GM12878 (cell line): ENCODE results near the gene IQCK. TPM values are rescaled to one million over a fixed set of nuclear protein-coding genes. Genes with fewer than 3 reads are reported as not detected.

ENCODE experiments used
- BMI1 ChIP-seq: fragments of 450-650 bp; IDR thresholded peaks from 2 replicates; pipeline ENCODE4 v1.6.1; 2016; ENCODE audit warnings: mild to moderate bottlenecking, moderate library complexity, borderline replicate concordance
- CBFB ChIP-seq: IDR thresholded peaks from 2 replicates; pipeline ENCODE4 v1.6.1; 2016; ENCODE audit warnings: antibody characterized with exemption, low read depth
- CEBPB ChIP-seq, 2 experiments: fragments of 150-350 bp in 1 of 2; IDR thresholded peaks; 2 replicates each; pipeline ENCODE4 v1.6.1; 2012 to 2014; ENCODE audit warnings: low read depth in 2 of 2, low read length in 2 of 2, borderline replicate concordance in 1 of 2, inconsistent platforms in 1 of 2
- CHD2 ChIP-seq: IDR thresholded peaks from 2 replicates; pipeline ENCODE4 v1.6.1; 2011; ENCODE audit warnings: low read depth, low read length, improper control_type of control experiment, borderline replicate concordance
- EGR1 ChIP-seq, 2 experiments: IDR thresholded peaks; 1 replicate in 1 of 2; 2 replicates in 1 of 2; pipeline ENCODE4 v1.6.1; 2011 to 2012; ENCODE audit warnings: low read depth in 2 of 2, low read length in 2 of 2, borderline replicate concordance in 1 of 2, mild to moderate bottlenecking in 1 of 2, moderate library complexity in 1 of 2
- HCFC1 ChIP-seq: fragments of 150-350 bp; IDR thresholded peaks from 2 replicates; pipeline ENCODE4 v1.6.1; 2014; ENCODE audit warnings: low read length
- HDAC2 ChIP-seq: fragments of 200-600 bp; sonication (generic); IDR thresholded peaks from 2 replicates; pipeline ENCODE4 v1.6.1; 2017
- IKZF1 ChIP-seq: fragments of 450-650 bp; conservative IDR thresholded peaks from 2 replicates; pipeline ENCODE4 v1.6.1; 2017; ENCODE audit warnings: antibody characterized with exemption, mild to moderate bottlenecking
- MXI1 ChIP-seq: fragments of 150-350 bp; IDR thresholded peaks from 2 replicates; pipeline ENCODE4 v1.6.1; 2011; ENCODE audit warnings: low read depth, mild to moderate bottlenecking, inconsistent platforms, low read length, improper control_type of control experiment
- MYC ChIP-seq: IDR thresholded peaks from 2 replicates; pipeline ENCODE4 v1.6.1; 2011; ENCODE audit warnings: mild to moderate bottlenecking, low read length, moderate library complexity, inconsistent platforms; ENCODE audit not compliant: insufficient read depth, insufficient replicate concordance, insufficient read length, severe bottlenecking
- POLR2AphosphoS5 ChIP-seq: IDR thresholded peaks from 2 replicates; pipeline ENCODE4 v1.6.1; 2011; ENCODE audit warnings: mild to moderate bottlenecking, low read length, inconsistent platforms
- RELA ChIP-seq: fragments of 450-650 bp; IDR thresholded peaks from 2 replicates; pipeline ENCODE4 v1.8.0; 2014; ENCODE audit warnings: borderline replicate concordance; ENCODE audit not compliant: partially characterized antibody
- RUNX3 ChIP-seq: IDR thresholded peaks from 2 replicates; pipeline ENCODE4 v1.6.1; 2012; ENCODE audit warnings: low read length, inconsistent platforms
- SIX5 ChIP-seq: IDR thresholded peaks from 2 replicates; pipeline ENCODE4 v1.6.1; 2011; ENCODE audit warnings: mild to moderate bottlenecking, low read depth, low read length, moderate library complexity; ENCODE audit not compliant: severe bottlenecking
- SMAD5 ChIP-seq: IDR thresholded peaks from 2 replicates; pipeline ENCODE4 v1.6.1; 2016; ENCODE audit warnings: antibody characterized with exemption, low read depth
- TAF1 ChIP-seq: IDR thresholded peaks from 2 replicates; pipeline ENCODE4 v1.6.1; 2011; ENCODE audit warnings: mild to moderate bottlenecking, low read depth, low read length, borderline replicate concordance
- TCF7 ChIP-seq: IDR thresholded peaks from 2 replicates; pipeline ENCODE4 v1.6.1; 2014; ENCODE audit warnings: antibody characterized with exemption, borderline replicate concordance
- USF1 ChIP-seq: IDR thresholded peaks from 2 replicates; pipeline ENCODE4 v1.6.1; 2011; ENCODE audit warnings: borderline replicate concordance, low read depth, mild to moderate bottlenecking, moderate library complexity, mixed read lengths, low read length; ENCODE audit not compliant: insufficient read depth; ENCODE audit errors: extremely low read length
- ZBTB11 ChIP-seq: fragments of 450-650 bp; formaldehyde crosslinking; IDR thresholded peaks from 2 replicates; pipeline ENCODE4 v1.5.0; 2022; ENCODE audit warnings: mild to moderate bottlenecking, missing genetic modification characterization
- ZBTB40 ChIP-seq: fragments of 450-650 bp; IDR thresholded peaks from 2 replicates; pipeline ENCODE4 v1.6.1; 2016; ENCODE audit warnings: mild to moderate bottlenecking, moderate library complexity, borderline replicate concordance
- ZNF207 ChIP-seq: fragments of 450-650 bp; IDR thresholded peaks from 2 replicates; pipeline ENCODE4 v1.6.1; 2014; ENCODE audit warnings: antibody characterized with exemption, mild to moderate bottlenecking, borderline replicate concordance
- polyA plus RNA-seq, 11 experiments: library from polyadenylated mRNA; depleted of rRNA in 4 of 11; unstranded in 6 of 11; stranded (reverse) in 5 of 11; fragments of >200 nt; fragmentation: Nextera tagmentation in 4 of 11; fragmentation: Illumina TruSeq in 1 of 11; extraction: Ambion mirVana in 4 of 11; extraction: Trizol in 1 of 11; gene quantifications; 1 replicate in 1 of 11; 2 replicates in 10 of 11; pipeline versions ENCODE4 v1.2.1 to v1.2.3, GENCODE V29; 2011 to 2016; ENCODE audit warnings: inconsistent platforms in 2 of 11, missing spikeins in 2 of 11, low read depth in 1 of 11
- total RNA-seq, 4 experiments: library from RNA; depleted of rRNA in 3 of 4; stranded (reverse); fragments of >200 nt in 3 of 4; fragmentation: Illumina TruSeq in 1 of 4; extraction: Trizol in 1 of 4; gene quantifications; 2 replicates each; pipeline versions ENCODE4 v1.2.1 to v1.2.3, GENCODE V29; 2013 to 2021

IQCK gene
- total and polyA plus RNA-seq, 10 of the 15 experiments (the other 5 are each of a cell fraction or from before 2014, with no cell fraction given), result 1.0 to 4.2 (median 2.4) TPM

GRCh38 chr16:19717741-19718623, at the start of gene IQCK, which contains the start of gene KNOP1 (continued):
- TF ChIP-seq ZNF207 (peak; percentile 55; the same call in 1 of the 2 replicates), IKZF1 (peak; percentile 85), SMAD5 (0 out of 2 replicates have a peak, but pooled peaks have one; percentile 47), BMI1 (peak; percentile 91), ZBTB40 (peak; percentile 96), HCFC1 (peak; percentile 76), RUNX3 (peak; percentile 58), USF1 (peak; percentile 27), HDAC2 (no peak), ZBTB11 (CRISPR knock-in tag) (peak; percentile 70), CEBPB (IDR thresholded peaks at IDR 0.05; ENCODE audit: borderline replicate concordance in 1 of 2, low read depth in 2 of 2, low read length in 2 of 2) (no peak), MXI1 (peak; percentile 97), MYC (peak; percentile 89), CBFB (peak; percentile 59; the same call in 1 of the 2 replicates), TCF7 (no peak), TAF1 (peak; percentile 28; the same call in 1 of the 2 replicates), SIX5 (peak; percentile 54), RELA (peak; percentile 73), CHD2 (peak; percentile 67), POLR2AphosphoS5 (peak; percentile 79), EGR1 (IDR thresholded peaks at IDR 0.05; ENCODE audit: borderline replicate concordance in 1 of 2, low read depth in 2 of 2, low read length in 2 of 2) (peak in 1 of 2 experiments; percentile 41; a peak in 1 of 3 replicates)
